Measurements from ENCODE around the gene ZNF598.

DNA sequence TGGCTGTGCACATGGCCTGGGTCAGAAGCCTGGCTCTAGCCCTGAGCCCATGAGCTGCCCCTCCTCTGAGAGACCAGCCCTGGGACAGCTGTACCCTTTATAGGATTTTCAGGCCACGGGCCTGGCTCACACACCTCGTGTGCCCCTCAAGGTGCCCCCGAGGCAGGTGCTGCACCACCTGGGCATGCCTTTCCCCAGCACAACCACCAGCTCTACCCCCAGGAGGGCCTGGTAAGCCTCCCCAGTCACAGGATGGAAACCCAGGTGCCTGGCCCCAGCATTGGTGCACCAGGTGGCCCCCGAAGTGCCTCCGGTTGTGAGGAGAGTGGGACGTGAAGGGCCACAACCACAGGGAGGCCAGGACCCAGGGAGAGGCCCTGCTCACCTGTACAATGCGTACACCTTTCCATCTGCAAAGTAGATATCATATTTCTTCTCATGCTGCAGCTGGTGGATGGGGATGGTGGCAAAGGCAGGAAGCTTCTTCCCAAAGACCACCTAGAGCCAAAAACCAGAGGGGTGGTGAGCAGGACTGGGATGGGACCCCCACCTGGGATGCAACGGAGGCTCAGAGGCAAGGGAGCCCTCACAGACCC lies 6.3 kb downstream of the ZNF598 start:
- TF ChIP-seq POLR2A (IDR thresholded peaks at IDR 0.05), result no peak
- TF ChIP-seq, protein P1, sequence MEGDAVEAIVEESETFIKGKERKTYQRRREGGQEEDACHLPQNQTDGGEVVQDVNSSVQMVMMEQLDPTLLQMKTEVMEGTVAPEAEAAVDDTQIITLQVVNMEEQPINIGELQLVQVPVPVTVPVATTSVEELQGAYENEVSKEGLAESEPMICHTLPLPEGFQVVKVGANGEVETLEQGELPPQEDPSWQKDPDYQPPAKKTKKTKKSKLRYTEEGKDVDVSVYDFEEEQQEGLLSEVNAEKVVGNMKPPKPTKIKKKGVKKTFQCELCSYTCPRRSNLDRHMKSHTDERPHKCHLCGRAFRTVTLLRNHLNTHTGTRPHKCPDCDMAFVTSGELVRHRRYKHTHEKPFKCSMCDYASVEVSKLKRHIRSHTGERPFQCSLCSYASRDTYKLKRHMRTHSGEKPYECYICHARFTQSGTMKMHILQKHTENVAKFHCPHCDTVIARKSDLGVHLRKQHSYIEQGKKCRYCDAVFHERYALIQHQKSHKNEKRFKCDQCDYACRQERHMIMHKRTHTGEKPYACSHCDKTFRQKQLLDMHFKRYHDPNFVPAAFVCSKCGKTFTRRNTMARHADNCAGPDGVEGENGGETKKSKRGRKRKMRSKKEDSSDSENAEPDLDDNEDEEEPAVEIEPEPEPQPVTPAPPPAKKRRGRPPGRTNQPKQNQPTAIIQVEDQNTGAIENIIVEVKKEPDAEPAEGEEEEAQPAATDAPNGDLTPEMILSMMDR (IDR thresholded peaks at IDR 0.05), result no peak
